H1 (cell line): ENCODE data around the gene ODAD3. TPM values are rescaled to one million over a fixed set of nuclear protein-coding genes. Genes with fewer than 3 reads are reported as not detected.
"Not testable (repeated sequence)": the region's sequence is repeated elsewhere in the genome, so short reads cannot be mapped to it uniquely, and the experiment has no call there.

Experiments used
- CTCF ChIA-PET: fragments of 300-600 bp; sonication (Branson Sonifier 250); formaldehyde crosslinking; loops from one replicate; lab custom pipeline; 2021; ENCODE audit not compliant: partially characterized antibody; lab: Charles Lee
- POLR2A ChIA-PET: fragments of 300-600 bp; sonication (Branson Sonifier 250); formaldehyde crosslinking; loops from one replicate; lab custom pipeline; 2021; ENCODE audit warnings: inconsistent platforms; ENCODE audit not compliant: partially characterized antibody; lab: Charles Lee
- DNase-seq, 2 experiments: peaks; one replicate each; pipeline versions ENCODE4 v3.0.0 to v3.0.0-alpha.2; 2010 to 2022; ENCODE audit warnings: low spot score in 2 of 2, low read depth in 1 of 2, mixed read lengths in 1 of 2
- FAIRE-seq: peaks from 2 replicates; lab custom pipeline; 2011; peaks lifted over from hg19 to GRCh38; lab: Jason Lieb, UNC
- H2AFZ ChIP-seq: 2 replicates; pipeline ENCODE4 v1.8.1; 2012; ENCODE audit warnings: low read length, inconsistent platforms
- H2AK5ac ChIP-seq: 2 replicates; pipeline ENCODE4 v1.6.1; 2013; ENCODE audit warnings: low read depth, low read length
- H2BK120ac ChIP-seq: replicated peaks from 2 replicates; pipeline ENCODE3; 2013; ENCODE audit warnings: low read depth, low read length, inconsistent platforms
- H2BK12ac ChIP-seq: 2 replicates; pipeline ENCODE4 v1.6.1; 2013; ENCODE audit warnings: low read depth, low read length
- H2BK15ac ChIP-seq: 2 replicates; pipeline ENCODE4 v1.6.1; 2013; ENCODE audit warnings: low read length
- H2BK20ac ChIP-seq: 2 replicates; pipeline ENCODE4 v1.6.1; 2013; ENCODE audit warnings: low read length
- H2BK5ac ChIP-seq: 2 replicates; pipeline ENCODE4 v1.6.1; 2013; ENCODE audit warnings: low read depth, low read length
- H3K14ac ChIP-seq: 2 replicates; pipeline ENCODE4 v1.6.1; 2013; ENCODE audit warnings: inconsistent platforms; ENCODE audit not compliant: insufficient read length
- H3K18ac ChIP-seq: 2 replicates; pipeline ENCODE4 v1.6.1; 2013; ENCODE audit warnings: low read length; ENCODE audit errors: extremely low read depth
- H3K23ac ChIP-seq: 2 replicates; pipeline ENCODE4 v1.6.1; 2013; ENCODE audit warnings: inconsistent platforms; ENCODE audit not compliant: insufficient read length
- H3K23me2 ChIP-seq: 2 replicates; pipeline ENCODE4 v1.6.1; 2013; ENCODE audit warnings: low read depth, low read length
- H3K27ac ChIP-seq: 2 replicates; pipeline ENCODE4 v1.6.1; 2011; ENCODE audit warnings: low read depth, low read length, inconsistent platforms
- H3K27me3 ChIP-seq, 4 experiments: replicated peaks in 1 of 4; 1 replicate in 1 of 4; 2 replicates in 3 of 4; pipeline versions ENCODE4 v1.6.1 to v1.8.1; 2011 to 2013; ENCODE audit warnings: low read length in 3 of 4, mild to moderate bottlenecking in 3 of 4, inconsistent platforms in 2 of 4, mixed read lengths in 2 of 4, moderate library complexity in 1 of 4; ENCODE audit not compliant: control insufficient read depth in 3 of 4, insufficient read depth in 3 of 4; ENCODE audit errors: extremely low read depth in 1 of 4
- H3K36me3 ChIP-seq, 4 experiments: 2 replicates each; pipeline versions ENCODE4 v1.6.1 to v1.8.1; 2011 to 2013; ENCODE audit warnings: mild to moderate bottlenecking in 4 of 4, low read length in 3 of 4, moderate library complexity in 2 of 4, control low read depth in 1 of 4, inconsistent platforms in 1 of 4; ENCODE audit not compliant: insufficient read depth in 4 of 4, control insufficient read depth in 2 of 4
- H3K4ac ChIP-seq: replicated peaks from 2 replicates; pipeline ENCODE3; 2013; ENCODE audit warnings: low read length, low read depth, mixed read lengths, inconsistent platforms; ENCODE audit not compliant: insufficient read length
- H3K4me1 ChIP-seq, 4 experiments: replicated peaks in 1 of 4; 1 replicate in 1 of 4; 2 replicates in 3 of 4; pipeline versions ENCODE4 v1.6.1 to v1.8.1; 2011 to 2013; ENCODE audit warnings: low read length in 3 of 4, inconsistent platforms in 2 of 4, mixed read lengths in 1 of 4; ENCODE audit not compliant: insufficient read depth in 4 of 4, control insufficient read depth in 3 of 4
- H3K4me2 ChIP-seq, 2 experiments: 2 replicates each; pipeline versions ENCODE4 v1.6.1 to v1.8.1; 2011 to 2013; ENCODE audit warnings: low read depth in 2 of 2, low read length in 2 of 2, control low read depth in 1 of 2, inconsistent platforms in 1 of 2, mild to moderate bottlenecking in 1 of 2; ENCODE audit not compliant: insufficient read depth in 1 of 2
- H3K4me3 ChIP-seq, 4 experiments: fragments of 200-600, 300-600 bp in 1 of 4; sonication (generic), shearing (Covaris generic), sonication (Bioruptor Twin) in 1 of 4; 2 replicates each; pipeline versions ENCODE4 v1.5.1 to v1.8.1; 2011 to 2016; ENCODE audit warnings: low read length in 4 of 4, low read depth in 3 of 4, control low read depth in 2 of 4, inconsistent platforms in 2 of 4, mild to moderate bottlenecking in 2 of 4, mixed read lengths in 1 of 4, moderate library complexity in 1 of 4; ENCODE audit not compliant: insufficient read depth in 2 of 4; ENCODE audit errors: extremely low read depth in 1 of 4
- H3K56ac ChIP-seq: replicated peaks from 2 replicates; pipeline ENCODE3; 2013; ENCODE audit warnings: low read depth, mild to moderate bottlenecking, mixed read lengths, low read length, inconsistent platforms; ENCODE audit not compliant: insufficient read length
- H3K79me1 ChIP-seq: 2 replicates; pipeline ENCODE4 v1.6.1; 2013; ENCODE audit warnings: low read depth, low read length, control low read depth
- H3K79me2 ChIP-seq, 2 experiments: 2 replicates each; pipeline versions ENCODE4 v1.6.1 to v1.8.1; 2012 to 2013; ENCODE audit warnings: low read length in 2 of 2, mild to moderate bottlenecking in 2 of 2, inconsistent platforms in 1 of 2; ENCODE audit not compliant: insufficient read depth in 2 of 2, control insufficient read depth in 1 of 2
- H3K9ac ChIP-seq, 4 experiments: replicated peaks in 1 of 4; 1 replicate in 1 of 4; 2 replicates in 3 of 4; pipeline versions ENCODE4 v1.6.1 to v1.8.1; 2011 to 2013; ENCODE audit warnings: low read depth in 3 of 4, low read length in 3 of 4, control low read depth in 2 of 4, mild to moderate bottlenecking in 2 of 4, moderate library complexity in 2 of 4, inconsistent platforms in 1 of 4; ENCODE audit errors: extremely low read depth in 1 of 4
- H3K9me3 ChIP-seq, 2 experiments: 2 replicates each; pipeline versions ENCODE4 v1.6.1 to v1.8.1; 2012 to 2013; ENCODE audit warnings: mild to moderate bottlenecking in 2 of 2, moderate library complexity in 2 of 2, control low read depth in 1 of 2, inconsistent platforms in 1 of 2, low read depth in 1 of 2, low read length in 1 of 2, mixed read lengths in 1 of 2; ENCODE audit not compliant: insufficient read depth in 2 of 2
- H4K20me1 ChIP-seq, 2 experiments: replicated peaks in 1 of 2; 2 replicates each; pipeline versions ENCODE3 to v1.8.1; 2011 to 2013; ENCODE audit warnings: inconsistent platforms in 2 of 2, low read length in 2 of 2, mild to moderate bottlenecking in 1 of 2; ENCODE audit not compliant: insufficient read depth in 2 of 2, control insufficient read depth in 1 of 2
- H4K5ac ChIP-seq: 2 replicates; pipeline ENCODE4 v1.6.1; 2013; ENCODE audit warnings: low read length, low read depth, mixed read lengths, inconsistent platforms; ENCODE audit not compliant: insufficient read length
- H4K8ac ChIP-seq: 2 replicates; pipeline ENCODE4 v1.8.0; 2013; ENCODE audit warnings: mild to moderate bottlenecking, moderate library complexity, low read length, inconsistent platforms; ENCODE audit not compliant: insufficient read depth; ENCODE audit errors: extremely low read depth
- H4K91ac ChIP-seq: replicated peaks from 2 replicates; pipeline ENCODE3; 2013; ENCODE audit warnings: low read length, mixed read lengths, inconsistent platforms; ENCODE audit not compliant: insufficient read length
- WGBS, 2 experiments: shearing (Covaris generic) in 1 of 2; methylation state at CpG; one replicate each; pipeline versions ENCODE4 v1.1.6 to v1.1.7; 2013 to 2015; ENCODE audit warnings: low lambda C conversion rate in 2 of 2, mixed read lengths in 2 of 2, inconsistent platforms in 1 of 2, low coverage in 1 of 2, missing lambda C conversion rate in 1 of 2; ENCODE audit not compliant: insufficient replicate concordance in 2 of 2, insufficient coverage in 1 of 2, insufficient read length in 1 of 2; ENCODE audit errors: extremely low coverage in 1 of 2, missing lambda C conversion rate in 1 of 2; 5-methylcytosine and 5-hydroxymethylcytosine counted together
- polyA plus RNA-seq, 7 experiments: library from polyadenylated mRNA; depleted of rRNA in 3 of 7; stranded (reverse) in 5 of 7; unstranded in 2 of 7; fragments of >200 nt in 5 of 7; fragments of 200-250 nt in 2 of 7; gene quantifications; 1 replicate in 5 of 7; 2 replicates in 1 of 7; 4 replicates in 1 of 7; pipeline versions ENCODE4 v1.2.1 to v1.2.3, GENCODE V29; 2011 to 2013; ENCODE audit warnings: missing spikeins in 2 of 7, mixed read lengths in 2 of 7
- total RNA-seq: library from RNA; stranded (reverse); fragmentation: NEBNext Ultra II Directional; extraction: Animal tissue kit (Norgen Biotek cat#: 25700); gene quantifications from 2 replicates; pipeline ENCODE4 v1.2.1, GENCODE V29; 2021

Gene ODAD3
- total and polyA plus RNA-seq, 2 of the 8 experiments (the other 6 are each of a cell fraction or from before 2014, with no cell fraction given): 2.1 to 2.2 TPM

DNA sequence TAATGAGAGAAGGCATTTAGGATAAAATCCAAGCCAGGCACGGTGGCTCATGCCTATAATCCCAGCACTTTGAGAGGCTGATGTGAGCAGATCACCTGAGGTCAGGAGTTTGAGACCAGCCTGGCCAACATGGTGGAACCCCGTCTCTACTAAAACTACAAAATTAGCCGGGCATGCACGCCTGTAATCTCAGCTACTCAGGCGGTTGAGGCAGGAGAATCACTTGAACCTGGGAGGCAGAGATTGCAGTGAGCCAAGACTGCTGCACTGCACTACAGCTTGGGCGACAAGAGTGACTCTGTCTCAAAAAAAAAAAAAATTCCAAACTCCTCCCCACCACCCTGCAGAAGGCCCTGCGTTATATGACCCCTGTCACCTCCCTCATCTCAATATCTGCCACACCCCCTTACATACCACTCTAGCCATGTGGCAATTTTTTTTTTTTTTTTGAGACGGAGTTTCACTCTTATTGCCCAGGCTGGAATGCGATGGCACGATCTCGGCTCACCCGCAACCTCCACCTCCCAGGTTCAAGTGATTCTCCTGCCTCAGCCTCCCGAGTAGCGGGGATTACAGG, 55.6 kb downstream of the ODAD3 start:
- H4K8ac ChIP-seq, H4K91ac ChIP-seq, H3K79me1 ChIP-seq, H3K4me2 ChIP-seq, H3K9me3 ChIP-seq, FAIRE-seq, H3K56ac ChIP-seq, H3K27ac ChIP-seq, H3K27me3 ChIP-seq, H3K79me2 ChIP-seq, H3K4ac ChIP-seq, DNase-seq, H2AFZ ChIP-seq, H2AK5ac ChIP-seq, H3K9ac ChIP-seq, H2BK15ac ChIP-seq, H2BK12ac ChIP-seq, H2BK5ac ChIP-seq, H4K20me1 ChIP-seq, H3K36me3 ChIP-seq, H3K23ac ChIP-seq, H2BK120ac ChIP-seq, H3K14ac ChIP-seq, H4K5ac ChIP-seq, H2BK20ac ChIP-seq, H3K4me3 ChIP-seq, H3K18ac ChIP-seq: not testable (repeated sequence)
- 91% methylated on average over 13 of the region's 14 CpGs; no CpG with 5 or more reads in 1 of the 2 experiments for WGBS, 2 experiments
- Histone ChIP-seq H3K23me2 (peaks cover 31% of the 10 kb centered on the region), H3K4me1 (peaks cover 0 to 15% (median 9%) of the 10 kb centered on the region in 4 experiments; a peak in 5 of 7 replicates)
- CTCF ChIA-PET: interaction anchor here (0.7 to 16.8 kb wide), 15 partner anchors 11 to 124 kb away, joined by 4 to 197 read pairs (median 12); partner anchors contain the start of genes CCDC159, ODAD3, PRKCSH and RGL3
- POLR2A ChIA-PET: interaction anchor here (2.6 to 3.2 kb wide), 3 partner anchors 11 to 43 kb away, joined by 9 to 29 read pairs (median 12); no protein-coding TSS in a partner anchor
